Right lobe of liver (tissue), 6 donors: ENCODE data around the gene PTPN5. TPM values are rescaled to one million over a fixed set of nuclear protein-coding genes. Genes with fewer than 3 reads are reported as not detected.

Experiments used
- ATAC-seq, 4 donors: fragments of 200-7000 bp; cut with Tn5 transposase; one replicate each; pipeline ENCODE4 v1.9.1; 2020; ENCODE audit warnings: mild to moderate bottlenecking in 4 of 4, moderate library complexity in 4 of 4
- DNase-seq, 3 donors: peaks; one replicate each; pipeline ENCODE4 v3.0.0-alpha.2; 2020
- H3K27ac ChIP-seq, 3 donors: fragments of 200-600 bp; one replicate each; pipeline ENCODE4 v1.8.0; 2022
- H3K27me3 ChIP-seq, 2 donors: fragments of 200-600 bp; one replicate each; pipeline ENCODE4 v1.8.0; 2022
- H3K36me3 ChIP-seq, 4 donors: fragments of 200-600 bp; sonication (generic) in 1 of 4; one replicate each; pipeline versions ENCODE4 v1.5.1 to v1.8.0; 2017 to 2022; ENCODE audit warnings: control low read depth in 1 of 4
- H3K4me1 ChIP-seq, 4 donors: fragments of 200-600 bp; sonication (generic) in 1 of 4; one replicate each; pipeline versions ENCODE4 v1.5.1 to v1.8.0; 2017 to 2022; ENCODE audit warnings: control low read depth in 1 of 4
- H3K4me3 ChIP-seq, 3 donors: fragments of 200-600 bp; one replicate each; pipeline ENCODE4 v1.8.0; 2022
- H3K9me3 ChIP-seq, 4 donors: fragments of 200-600 bp; sonication (generic) in 1 of 4; one replicate each; pipeline versions ENCODE4 v1.5.1 to v1.8.0; 2017 to 2022; ENCODE audit warnings: control low read depth in 1 of 4
- CTCF ChIP-seq, 4 donors: fragments of 200-600 bp in 3 of 4; fragments of 450-650 bp in 1 of 4; IDR thresholded peaks; one replicate each; pipeline versions ENCODE4 v1.5.1 to v1.8.0; 2016 to 2022; ENCODE audit warnings: antibody characterized with exemption in 4 of 4, mild to moderate bottlenecking in 2 of 4
- POLR2A ChIP-seq: fragments of 450-650 bp; IDR thresholded peaks from one replicate; pipeline ENCODE4 v1.6.1; 2017; ENCODE audit warnings: antibody characterized with exemption, mild to moderate bottlenecking
- WGBS: methylation state at CpG from one replicate; pipeline ENCODE4 v1.1.6; 2018; ENCODE audit warnings: low coverage, low lambda C conversion rate; ENCODE audit not compliant: insufficient coverage; ENCODE audit errors: missing lambda C conversion rate; 5-methylcytosine and 5-hydroxymethylcytosine counted together
- intact Hi-C, 2 donors: fragments of 100-400 bp; cut with DNase I; formaldehyde crosslinking; loops; one replicate each; pipeline versions ENCODE4 v1.11.2 to v1.14.1; 2022
- total RNA-seq, 6 experiments: library from RNA; depleted of rRNA in 2 of 6; stranded (reverse); fragments of >200 nt in 2 of 6; fragmentation: NEBNext Ultra II Directional in 3 of 6; extraction: Animal tissue kit (Norgen Biotek cat#: 25700) in 3 of 6; gene quantifications; one replicate each; pipeline versions ENCODE4 v1.1.0 to v1.2.4, GENCODE V29; 2016 to 2023
- donor health status: DM: no; HTN: yes; CAD: no.
- donor health status: DM: no; HTN: no; CAD: no.
- donor health status: DM: no; HTN: no; CAD: no.
- donor health status: DM: no; HTN: yes; CAD: no.
- donor health status: DM: no; HTN: yes; CAD: no.

The PTPN5 gene
- total RNA-seq, 6 experiments from 2014 or later = not detected

- Histone ChIP-seq H3K36me3 (no peaks in the 10 kb centered on the region), H3K4me1 (peaks cover 0 to 15% (median 0%) of the 10 kb centered on the region in 4 donors), H3K27ac (no peak overlapping the region), H3K9me3 (no peaks in the 10 kb centered on the region), H3K27me3 (peaks cover 0 to 16% of the 10 kb centered on the region in 2 donors), H3K4me3 (no peak overlapping the region)
- intact Hi-C loops = no loop called here
- no peak for TF ChIP-seq POLR2A
- no peak for TF ChIP-seq CTCF (IDR thresholded peaks at IDR 0.05)
- DNase-seq (no peak), ATAC-seq (no peak)
- WGBS = 63% methylated on average over 8 of the region's 11 CpGs
Observed at GRCh38 chr11:18792827-18793226, 1.2 kb upstream of the PTPN5 start.

- Histone ChIP-seq H3K27ac (no peak overlapping the region), H3K4me3 (peak overlapping the region in 2 of 3 donors; percentile 1 to 16), H3K9me3 (no peaks in the 10 kb centered on the region), H3K27me3 (peaks cover 0 to 16% of the 10 kb centered on the region in 2 donors), H3K4me1 (peaks cover 0 to 15% (median 0%) of the 10 kb centered on the region in 4 donors), H3K36me3 (no peaks in the 10 kb centered on the region)
- WGBS = 3% methylated on average over 27 of the region's 43 CpGs
- ATAC-seq (no peak), DNase-seq (no peak)
- TF ChIP-seq CTCF (IDR thresholded peaks at IDR 0.05) = no peak
- no peak for TF ChIP-seq POLR2A
- intact Hi-C loops = no loop called here
Observed at GRCh38 chr11:18791969-18792628, 501 bp upstream of the PTPN5 start.

DNA sequence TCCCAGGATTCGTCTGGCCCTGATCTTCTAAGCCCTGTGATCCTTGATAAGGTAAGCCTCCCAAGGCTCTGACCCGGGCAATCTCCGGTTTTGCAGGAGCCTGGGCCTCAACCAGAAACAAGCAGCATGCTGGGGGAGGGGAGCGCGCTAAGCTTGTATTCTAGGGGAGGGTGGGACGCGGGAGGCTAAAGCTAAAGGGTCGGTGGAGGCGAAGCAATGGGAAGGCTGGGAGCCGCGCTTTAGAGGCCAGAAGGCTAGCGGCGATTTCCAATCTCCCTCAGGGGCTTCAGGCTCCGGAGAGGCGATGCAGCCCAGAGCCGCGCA, 753 bp downstream of the PTPN5 start:
- H3K27me3 ChIP-seq = peaks cover 0 to 16% of the 10 kb centered on the region in 2 donors
- no peaks in the 10 kb centered on the region for H3K36me3 ChIP-seq
- H3K9me3 ChIP-seq = no peaks in the 10 kb centered on the region
- no peak for TF ChIP-seq CTCF (IDR thresholded peaks at IDR 0.05)
- TF ChIP-seq POLR2A = no peak
- ATAC-seq (no peak), DNase-seq (no peak)
- intact Hi-C loops = no loop called here
- H3K27ac ChIP-seq = no peak overlapping the region
- 0% methylated on average over 5 of the region's 17 CpGs for WGBS
- peaks cover 0 to 15% (median 0%) of the 10 kb centered on the region in 4 donors for H3K4me1 ChIP-seq
- H3K4me3 ChIP-seq = no peak overlapping the region

DNA sequence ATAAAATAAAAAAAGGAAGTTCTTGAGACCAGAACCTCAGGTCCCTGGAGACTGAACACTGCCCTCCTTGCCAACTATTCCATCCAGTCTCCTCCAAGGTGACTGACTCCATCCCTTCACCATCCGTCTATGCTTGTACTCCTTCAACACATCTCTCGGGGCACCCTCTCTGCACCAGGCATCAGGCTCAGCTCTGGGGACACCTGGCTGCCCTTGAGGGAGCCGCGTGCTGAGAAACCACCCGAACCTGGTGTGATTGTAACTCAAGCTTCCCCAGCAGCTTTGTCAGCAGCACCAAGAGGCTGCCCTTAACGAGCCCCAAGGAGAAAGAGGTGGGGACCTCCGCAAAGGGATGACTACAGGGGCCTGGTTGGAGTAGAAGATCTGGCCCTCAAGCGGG, 1.7 kb downstream of the PTPN5 start:
- peaks cover 0 to 16% of the 10 kb centered on the region in 2 donors for H3K27me3 ChIP-seq
- ATAC-seq (no peak), DNase-seq (no peak)
- WGBS = 56% methylated on average over 7 of the region's 8 CpGs
- H3K4me1 ChIP-seq = peaks cover 0 to 15% (median 0%) of the 10 kb centered on the region in 4 donors
- no peak overlapping the region for H3K27ac ChIP-seq
- H3K4me3 ChIP-seq = no peak overlapping the region
- TF ChIP-seq POLR2A = no peak
- no peak for TF ChIP-seq CTCF (IDR thresholded peaks at IDR 0.05)
- no peaks in the 10 kb centered on the region for H3K9me3 ChIP-seq
- no peaks in the 10 kb centered on the region for H3K36me3 ChIP-seq
- intact Hi-C loops = no loop called here
